HepG2 (cell line): ENCODE measurements around the gene AGAP1. TPM values are rescaled to one million over a fixed set of nuclear protein-coding genes. Genes with fewer than 3 reads are reported as not detected.

Source experiments
- ATAC-seq: fragments of 200-7000 bp; cut with Tn5 transposase; 3 replicates; pipeline ENCODE4 v1.9.1; 2020; ENCODE audit warnings: mild to moderate bottlenecking, moderate library complexity
- BruUV-seq: library from RNA; stranded (reverse); fragments of 400-500 nt; replicated peaks from 2 replicates; lab custom pipeline; 2021; lab: Mats Ljungman, UMichigan
- CTCF ChIA-PET: fragments of 300-600 bp; formaldehyde crosslinking; extraction: SDS; loops from one replicate; lab custom pipeline; 2021; ENCODE audit warnings: low total read pairs, inconsistent platforms, low intra/inter-chr PET ratio; lab: Yijun Ruan, JAX
- POLR2A ChIA-PET: fragments of 350-600 bp; sonication (Branson Sonifier 250); formaldehyde crosslinking; loops from one replicate; lab custom pipeline; 2020; ENCODE audit warnings: antibody characterized with exemption, inconsistent platforms; lab: Yijun Ruan, JAX
- DNase-seq: peaks from one replicate; pipeline ENCODE4 v3.0.0-alpha.2; 2015; ENCODE audit warnings: low spot score
- FAIRE-seq: peaks from 3 replicates; lab custom pipeline; 2011; peaks lifted over from hg19 to GRCh38; lab: Jason Lieb, UNC
- H2AFZ ChIP-seq: one replicate; pipeline ENCODE4 v1.6.1; 2011; ENCODE audit warnings: low read length, inconsistent platforms
- H3K27ac ChIP-seq: fragments of 300-600 bp; 3 replicates; pipeline ENCODE4 v1.8.0; 2011; ENCODE audit warnings: mixed run types, mild to moderate bottlenecking, mixed read lengths, low read length, inconsistent platforms; ENCODE audit not compliant: insufficient read depth; ENCODE audit errors: extremely low read length
- H3K27me3 ChIP-seq, 2 experiments: fragments of 200-600 bp in 1 of 2; 2 replicates in 1 of 2; 3 replicates in 1 of 2; pipeline versions ENCODE4 v1.6.0 to v1.8.0; 2011; ENCODE audit warnings: low read length in 2 of 2, mild to moderate bottlenecking in 2 of 2, moderate library complexity in 2 of 2, inconsistent platforms in 1 of 2; ENCODE audit not compliant: insufficient read depth in 2 of 2, control insufficient read depth in 1 of 2
- H3K36me3 ChIP-seq, 2 experiments: fragments of 200-600 bp in 1 of 2; replicated peaks in 1 of 2; 2 replicates in 1 of 2; 3 replicates in 1 of 2; pipeline versions ENCODE4 v1.5.1 to v1.8.0; 2011; ENCODE audit warnings: low read length in 2 of 2, inconsistent platforms in 1 of 2; ENCODE audit not compliant: insufficient read depth in 2 of 2, control insufficient read depth in 1 of 2
- H3K4me1 ChIP-seq: 2 replicates; pipeline ENCODE4 v1.5.1; 2012; ENCODE audit warnings: low read length, inconsistent platforms; ENCODE audit not compliant: insufficient read depth
- H3K4me2 ChIP-seq: 2 replicates; pipeline ENCODE4 v1.6.0; 2011; ENCODE audit warnings: low read depth, low read length, inconsistent platforms
- H3K4me3 ChIP-seq, 3 experiments: fragments of 200-600 bp in 1 of 3; sonication (generic), shearing (Covaris generic) in 1 of 3; replicated peaks in 1 of 3; 2 replicates each; pipeline ENCODE4 v1.5.1; 2011 to 2016; ENCODE audit warnings: low read length in 3 of 3, inconsistent platforms in 2 of 3, low read depth in 2 of 3, mild to moderate bottlenecking in 2 of 3, control low read depth in 1 of 3, mixed read lengths in 1 of 3; ENCODE audit not compliant: insufficient read depth in 1 of 3
- H3K79me2 ChIP-seq: one replicate; pipeline ENCODE4 v1.6.1; 2011; ENCODE audit warnings: low read length, inconsistent platforms; ENCODE audit not compliant: insufficient read depth
- H3K9ac ChIP-seq: 2 replicates; pipeline ENCODE4 v1.6.0; 2011; ENCODE audit warnings: mild to moderate bottlenecking, low read depth, low read length, inconsistent platforms; ENCODE audit not compliant: insufficient read depth
- H3K9me3 ChIP-seq: 2 replicates; pipeline ENCODE4 v1.5.1; 2012; ENCODE audit warnings: mild to moderate bottlenecking, low read length
- H4K20me1 ChIP-seq: 2 replicates; pipeline ENCODE4 v1.6.0; 2011; ENCODE audit warnings: inconsistent platforms, mild to moderate bottlenecking, low read length, moderate library complexity; ENCODE audit not compliant: insufficient read depth
- ASH2L ChIP-seq: fragments of 300-600, 200-600 bp; sonication (generic); IDR thresholded peaks from 2 replicates; pipeline ENCODE4 v1.7.0; 2017; ENCODE audit warnings: low read depth, mild to moderate bottlenecking, moderate library complexity, mixed read lengths, low read length; ENCODE audit not compliant: insufficient read length
- HOXA5 ChIP-seq: sonication (generic); formaldehyde crosslinking; IDR thresholded peaks from 2 replicates; pipeline ENCODE4 v1.4.0; 2020; ENCODE audit warnings: missing genetic modification reagents
- IKZF1 ChIP-seq: fragments of 450-650 bp; IDR thresholded peaks from 2 replicates; pipeline ENCODE4 v1.7.1; 2016
- JUNB ChIP-seq: sonication (generic); formaldehyde crosslinking; IDR thresholded peaks from 2 replicates; pipeline ENCODE4 v1.8.0; 2022; ENCODE audit warnings: missing genetic modification reagents, mild to moderate bottlenecking, borderline replicate concordance
- KAT2B ChIP-seq: fragments of 150-350 bp; IDR thresholded peaks from 2 replicates; pipeline ENCODE4 v1.6.1; 2014; ENCODE audit warnings: low read depth, low read length, borderline replicate concordance
- KLF9 ChIP-seq: IDR thresholded peaks from 2 replicates; pipeline ENCODE4 v1.6.1; 2016; ENCODE audit warnings: low read depth
- LCORL ChIP-seq, 2 experiments: fragments of 450-650 bp in 1 of 2; sonication (generic) in 1 of 2; formaldehyde crosslinking in 1 of 2; IDR thresholded peaks; 2 replicates each; pipeline versions ENCODE4 v1.5.0 to v1.6.1; 2017 to 2020; ENCODE audit warnings: antibody characterized with exemption in 1 of 2, missing genetic modification reagents in 1 of 2
- MAX ChIP-seq: IDR thresholded peaks from 2 replicates; pipeline ENCODE4 v1.6.1; 2012; ENCODE audit warnings: inconsistent platforms
- YEATS4 ChIP-seq: sonication (generic); formaldehyde crosslinking; IDR thresholded peaks from 2 replicates; pipeline ENCODE4 v1.4.0; 2020; ENCODE audit warnings: missing genetic modification reagents, borderline replicate concordance
- ZBTB25 ChIP-seq: IDR thresholded peaks from 2 replicates; pipeline ENCODE4 v1.6.1; 2018; ENCODE audit warnings: missing genetic modification reagents
- ZFP36L2 ChIP-seq: sonication (generic); formaldehyde crosslinking; IDR thresholded peaks from 2 replicates; pipeline ENCODE4 v1.4.0; 2020; ENCODE audit warnings: missing genetic modification reagents
- ZFP62 ChIP-seq: sonication (generic); formaldehyde crosslinking; IDR thresholded peaks from 2 replicates; pipeline ENCODE4 v1.4.0; 2020; ENCODE audit warnings: missing genetic modification reagents
- ZNF121 ChIP-seq: sonication (generic); formaldehyde crosslinking; IDR thresholded peaks from 2 replicates; pipeline ENCODE4 v1.5.0; 2020; ENCODE audit warnings: mild to moderate bottlenecking, missing genetic modification reagents
- ZNF468 ChIP-seq: sonication (generic); formaldehyde crosslinking; IDR thresholded peaks from 2 replicates; pipeline ENCODE4 v1.8.0; 2022; ENCODE audit warnings: mild to moderate bottlenecking, moderate library complexity, missing genetic modification reagents
- ZNF496 ChIP-seq: sonication (generic); formaldehyde crosslinking; IDR thresholded peaks from 2 replicates; pipeline ENCODE4 v1.8.1; 2023; ENCODE audit warnings: mild to moderate bottlenecking, moderate library complexity, missing genetic modification reagents; ENCODE audit not compliant: insufficient replicate concordance
- ZNF660 ChIP-seq: sonication (generic); formaldehyde crosslinking; IDR thresholded peaks from 2 replicates; pipeline ENCODE4 v1.5.1; 2020; ENCODE audit warnings: mild to moderate bottlenecking, low read depth, missing genetic modification reagents, borderline replicate concordance
- ZNF7 ChIP-seq: IDR thresholded peaks from 2 replicates; pipeline ENCODE4 v1.6.1; 2016; ENCODE audit warnings: missing biosample characterization, missing genetic modification reagents
- ZNF761 ChIP-seq: sonication (generic); formaldehyde crosslinking; conservative IDR thresholded peaks from 2 replicates; pipeline ENCODE4 v1.4.0; 2020; ENCODE audit warnings: mild to moderate bottlenecking, missing genetic modification reagents
- ZNF782 ChIP-seq: sonication (generic); formaldehyde crosslinking; IDR thresholded peaks from 2 replicates; pipeline ENCODE4 v1.4.0; 2020; ENCODE audit warnings: missing genetic modification reagents, mild to moderate bottlenecking, borderline replicate concordance
- WGBS: methylation state at CpG from one replicate; pipeline ENCODE4 v1.1.6; 2017; ENCODE audit warnings: low lambda C conversion rate; 5-methylcytosine and 5-hydroxymethylcytosine counted together
- in situ Hi-C: cut with HindIII; loops from 2 replicates; pipeline ENCODE4 v1.10.0; 2017; ENCODE audit warnings: low pct_unique_long_range_greater_than_20kb; ENCODE audit not compliant: extremely low pct_ligation_motif_present
- intact Hi-C: fragments of 100-400 bp; cut with micrococcal nuclease; formaldehyde crosslinking; loops from one replicate; pipeline ENCODE4 v1.10.0; 2022; ENCODE audit not compliant: unreplicated experiment
- polyA plus RNA-seq, 8 experiments: library from polyadenylated mRNA; depleted of rRNA in 3 of 8; stranded (reverse) in 7 of 8; unstranded in 1 of 8; fragments of >200 nt; fragmentation: Illumina TruSeq in 4 of 8; extraction: Trizol in 4 of 8; gene quantifications; 2 replicates each; pipeline versions ENCODE4 v1.2.1 to v1.2.3, GENCODE V29; 2011 to 2016; ENCODE audit warnings: low read depth in 4 of 8, missing spikeins in 1 of 8, mixed read lengths in 1 of 8; ENCODE audit not compliant: insufficient read depth in 1 of 8
- total RNA-seq, 5 experiments: library from RNA; depleted of rRNA; stranded (reverse); fragments of >200 nt; fragmentation: Illumina TruSeq; extraction: Trizol; gene quantifications; 2 replicates each; pipeline ENCODE4 v1.2.3, GENCODE V29; 2016; ENCODE audit warnings: low read depth in 1 of 5
- TF ChIP-seq, protein P1 (sequence below): sonication (generic); formaldehyde crosslinking; conservative IDR thresholded peaks from 2 replicates; pipeline ENCODE4 v1.4.0; 2020; ENCODE audit warnings: missing genetic modification reagents
- TF ChIP-seq, protein P2 (sequence below): sonication (generic); formaldehyde crosslinking; IDR thresholded peaks from 2 replicates; pipeline ENCODE4 v1.5.0; 2020; ENCODE audit warnings: missing genetic modification reagents

The AGAP1 gene
- total and polyA plus RNA-seq, 2 of the 13 experiments (the other 11 are each of a cell fraction or from before 2014, with no cell fraction given) = 21.2 to 32.7 TPM

DNA sequence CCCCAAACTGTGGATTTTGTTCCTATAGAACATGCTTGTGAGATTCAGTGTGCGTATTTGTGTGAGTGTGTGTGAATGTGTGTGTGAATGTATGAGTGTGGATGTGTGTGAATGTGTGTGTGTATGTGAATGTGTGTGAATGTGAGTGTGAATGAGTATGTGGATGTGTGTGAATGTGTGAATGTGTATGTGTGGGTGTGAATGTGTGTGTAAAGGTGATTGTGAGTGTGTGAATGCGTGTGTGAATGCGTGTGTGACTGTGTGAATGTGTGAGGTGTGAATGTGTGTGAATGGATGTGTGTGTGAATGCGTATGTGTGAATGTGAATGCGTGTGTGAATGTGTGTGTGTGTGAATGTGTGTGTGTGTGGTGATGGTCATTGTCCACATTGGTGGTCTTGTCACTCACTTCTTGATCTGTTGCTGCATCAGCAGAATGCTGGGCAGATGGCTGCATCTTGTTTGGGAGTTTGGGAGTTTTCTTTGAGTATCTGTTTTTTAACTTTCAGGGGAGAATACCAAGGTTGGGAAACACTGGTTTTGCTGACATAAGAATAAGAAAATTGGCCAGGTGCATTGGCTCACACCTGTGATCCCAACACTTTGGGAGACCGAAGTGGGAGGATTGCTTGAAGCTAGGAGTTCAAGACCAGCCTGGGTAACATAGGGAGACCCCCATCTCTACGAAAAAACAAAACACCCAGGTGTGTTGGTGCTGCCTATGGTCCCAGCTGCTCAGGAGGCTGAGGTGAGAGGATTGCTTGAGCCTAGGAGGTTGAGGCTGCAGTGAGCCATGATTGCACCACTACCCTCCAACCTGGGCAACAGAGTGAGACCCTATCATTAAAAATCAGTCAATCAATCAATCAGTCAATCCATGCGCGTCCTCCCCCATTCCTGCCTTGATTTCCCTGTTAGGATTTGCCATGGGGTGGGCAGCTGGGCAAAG is 18.2 kb downstream of the AGAP1 start:
- ChIA-PET POLR2A (no interaction called here), CTCF (no interaction called here)
- Histone ChIP-seq H3K9ac (0 out of 2 replicates have a peak overlapping the region, but pooled peaks have one; percentile 15), H3K79me2 (peaks cover 91% of the 10 kb centered on the region), H3K9me3 (no peaks in the 10 kb centered on the region), H3K36me3 (no peaks in the 10 kb centered on the region; a peak in 1 of 5 replicates), H3K4me1 (peaks cover 71% of the 10 kb centered on the region), H2AFZ (no peak overlapping the region), H3K27me3 (no peaks in the 10 kb centered on the region), H3K4me2 (peak overlapping the region; percentile 43), H4K20me1 (peaks cover 8% of the 10 kb centered on the region; the same call in 1 of the 2 replicates), H3K27ac (peak overlapping the region; percentile 61), H3K4me3 (no peak overlapping the region)
- ATAC-seq = no peak
- no peak for DNase-seq
- in situ Hi-C loops = no loop called here
- FAIRE-seq = no peak
- 92% methylated on average over 9 of the region's 9 CpGs for WGBS
- intact Hi-C loops = no loop called here
- no TSS peak for BruUV-seq
- TF ChIP-seq ZNF761 (CRISPR knock-in tag) (no peak), ZNF660 (CRISPR knock-in tag) (no peak), ZNF782 (CRISPR knock-in tag) (no peak), MAX (no peak), ZFP62 (no peak), JUNB (CRISPR knock-in tag) (0 out of 2 replicates have a peak, but pooled peaks have one; percentile 44), KLF9 (CRISPR knock-in tag) (no peak), ASH2L (no peak), ZNF7 (CRISPR knock-in tag) (no peak), ZNF496 (no peak), HOXA5 (CRISPR knock-in tag) (no peak), KAT2B (no peak), ZFP36L2 (CRISPR knock-in tag) (no peak), LCORL (IDR thresholded peaks at IDR 0.05) (no peak), LCORL (CRISPR knock-in tag; IDR thresholded peaks at IDR 0.05) (no peak), ZBTB25 (CRISPR knock-in tag) (no peak), ZNF121 (CRISPR knock-in tag) (peak; percentile 85), IKZF1 (0 out of 2 replicates have a peak, but pooled peaks have one; percentile 84), YEATS4 (CRISPR knock-in tag) (no peak), ZNF468 (CRISPR knock-in tag) (no peak)
- TF ChIP-seq, protein P1, sequence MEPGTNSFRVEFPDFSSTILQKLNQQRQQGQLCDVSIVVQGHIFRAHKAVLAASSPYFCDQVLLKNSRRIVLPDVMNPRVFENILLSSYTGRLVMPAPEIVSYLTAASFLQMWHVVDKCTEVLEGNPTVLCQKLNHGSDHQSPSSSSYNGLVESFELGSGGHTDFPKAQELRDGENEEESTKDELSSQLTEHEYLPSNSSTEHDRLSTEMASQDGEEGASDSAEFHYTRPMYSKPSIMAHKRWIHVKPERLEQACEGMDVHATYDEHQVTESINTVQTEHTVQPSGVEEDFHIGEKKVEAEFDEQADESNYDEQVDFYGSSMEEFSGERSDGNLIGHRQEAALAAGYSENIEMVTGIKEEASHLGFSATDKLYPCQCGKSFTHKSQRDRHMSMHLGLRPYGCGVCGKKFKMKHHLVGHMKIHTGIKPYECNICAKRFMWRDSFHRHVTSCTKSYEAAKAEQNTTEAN = peak; percentile 22; the same call in 1 of the 2 replicates
- TF ChIP-seq, protein P2, sequence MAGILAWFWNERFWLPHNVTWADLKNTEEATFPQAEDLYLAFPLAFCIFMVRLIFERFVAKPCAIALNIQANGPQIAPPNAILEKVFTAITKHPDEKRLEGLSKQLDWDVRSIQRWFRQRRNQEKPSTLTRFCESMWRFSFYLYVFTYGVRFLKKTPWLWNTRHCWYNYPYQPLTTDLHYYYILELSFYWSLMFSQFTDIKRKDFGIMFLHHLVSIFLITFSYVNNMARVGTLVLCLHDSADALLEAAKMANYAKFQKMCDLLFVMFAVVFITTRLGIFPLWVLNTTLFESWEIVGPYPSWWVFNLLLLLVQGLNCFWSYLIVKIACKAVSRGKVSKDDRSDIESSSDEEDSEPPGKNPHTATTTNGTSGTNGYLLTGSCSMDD (CRISPR knock-in tag) = no peak
